NAMALWA (cell line): Measurements from ENCODE around the gene CACNA2D3.

Experiments
- DNase-seq: peaks from one replicate; pipeline ENCODE4 v3.0.0-alpha.2; 2015; ENCODE audit warnings: low spot score

Gene CACNA2D3

DNA sequence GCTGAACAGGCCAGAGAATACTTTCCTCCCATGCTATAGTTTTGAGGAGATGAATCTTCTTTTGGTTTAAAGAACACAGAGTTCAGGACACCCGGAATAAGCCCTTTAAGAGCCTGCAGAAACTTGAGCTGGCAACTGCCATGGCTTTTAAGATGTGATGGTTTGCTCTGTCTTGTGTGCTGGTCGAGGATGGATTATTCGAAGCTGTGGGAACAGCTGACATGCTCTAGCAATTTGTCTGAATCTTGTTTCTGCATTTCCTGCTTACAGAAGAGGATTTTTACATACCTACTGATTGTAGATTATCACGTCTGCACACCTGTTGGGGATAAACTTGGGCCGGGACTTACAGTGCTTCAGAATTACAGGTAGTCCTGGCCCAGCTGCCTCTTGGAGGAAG lies 408.6 kb downstream of the CACNA2D3 start:
- DNase-seq = no peak

DNA sequence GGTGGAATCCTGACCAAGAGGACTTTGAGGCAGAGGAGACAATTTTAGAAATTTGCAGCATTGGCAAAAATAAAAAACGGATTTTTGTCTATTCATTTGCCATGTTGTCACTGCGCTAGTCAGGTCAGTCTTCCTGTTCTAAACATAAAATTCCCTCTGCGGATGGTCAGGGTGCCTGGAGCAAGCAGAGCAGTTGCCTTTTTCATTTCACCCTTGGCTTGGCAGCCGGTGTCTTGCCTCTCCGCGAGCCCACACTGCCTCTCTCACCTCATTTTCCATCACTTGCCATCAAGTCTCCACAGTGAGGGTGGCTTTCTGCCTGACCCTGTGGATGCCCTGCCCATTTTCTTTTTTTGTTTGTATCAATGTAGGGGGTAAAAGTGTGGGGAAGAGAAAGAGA lies 409.4 kb downstream of the CACNA2D3 start:
- no peak for DNase-seq

- no peak for DNase-seq
Measured at GRCh38 chr3:54533856-54534255, 411.5 kb downstream of the CACNA2D3 start.

DNA sequence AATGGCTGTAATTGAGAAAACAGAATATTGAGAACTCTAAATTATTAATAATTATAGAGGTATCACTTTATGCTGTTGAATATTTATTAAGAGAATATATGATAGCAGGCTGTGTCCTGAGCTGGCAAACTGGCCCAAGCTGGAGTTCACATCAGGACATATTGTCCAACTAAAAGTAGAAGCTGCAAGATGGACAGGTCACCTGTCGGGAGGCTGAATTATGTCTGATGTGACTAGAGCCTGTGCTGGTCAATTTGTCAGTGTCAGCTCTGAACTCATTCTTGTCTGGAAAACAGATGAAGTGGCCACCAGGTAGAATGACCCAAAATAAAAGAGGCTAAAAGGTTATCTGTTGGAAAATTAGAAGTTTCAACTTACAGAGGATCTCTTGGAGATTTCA lies 413.3 kb downstream of the CACNA2D3 start:
- no peak for DNase-seq

- no peak for DNase-seq
Measured at GRCh38 chr3:54536450-54536849, 414.1 kb downstream of the CACNA2D3 start.

DNA sequence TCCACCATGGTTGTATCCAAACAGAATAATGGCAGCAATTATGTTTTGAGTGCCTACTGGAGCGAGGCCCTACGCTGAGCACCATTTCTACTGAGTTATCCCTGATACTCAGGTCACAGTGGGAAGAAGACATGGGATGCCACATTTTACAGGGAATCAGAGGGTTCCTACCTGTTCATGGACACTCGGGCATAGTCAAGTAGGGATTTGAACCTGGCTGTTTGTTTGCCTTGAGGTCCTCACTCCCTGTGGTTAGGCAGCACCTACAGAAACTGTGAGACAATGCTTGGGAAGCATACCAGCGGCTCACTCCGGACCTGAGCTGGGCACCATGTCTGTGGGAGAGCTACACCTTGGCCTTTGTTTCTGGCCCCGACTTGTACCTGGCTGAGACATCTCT lies 415.2 kb downstream of the CACNA2D3 start:
- DNase-seq = no peak

DNA sequence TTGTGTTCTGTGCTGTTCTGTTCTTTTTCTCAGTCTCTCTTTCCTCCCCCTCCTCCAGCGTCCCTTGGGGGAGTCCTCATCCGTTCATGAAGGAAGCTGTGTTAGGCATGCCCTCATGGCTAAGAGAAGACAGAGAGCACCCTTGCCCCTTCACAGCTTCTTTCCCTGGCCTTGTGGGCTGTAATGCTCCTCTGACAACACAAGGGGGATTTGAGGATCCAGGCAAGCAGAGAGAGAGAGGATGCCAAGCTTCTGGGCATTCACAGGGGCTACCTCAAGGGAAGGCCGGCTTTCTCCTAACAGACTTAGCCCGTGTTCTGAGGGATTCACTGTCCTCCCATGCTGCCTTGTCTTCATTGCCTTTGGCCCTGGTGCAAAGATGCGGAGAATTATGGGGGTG lies 416.0 kb downstream of the CACNA2D3 start:
- DNase-seq = peak; percentile 2

DNA sequence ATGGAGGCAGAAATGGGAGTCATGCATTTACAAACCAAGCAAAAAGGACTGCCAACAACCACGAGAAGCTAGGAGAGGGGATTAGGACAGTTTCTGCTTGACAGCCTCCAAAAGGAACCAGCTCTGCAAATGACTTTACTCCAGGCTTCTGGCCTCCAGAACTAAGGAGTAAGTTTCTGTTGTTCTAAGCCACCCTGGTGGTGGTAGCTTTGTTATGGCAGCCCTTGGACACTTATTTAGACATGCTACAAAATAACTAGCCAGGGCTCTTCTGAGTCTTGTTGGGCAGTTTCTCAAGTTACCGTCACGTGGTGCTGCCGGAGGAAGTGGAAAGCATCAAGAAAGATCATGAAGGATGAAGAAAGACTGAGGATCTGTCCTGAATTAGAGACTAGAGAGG lies 419.0 kb downstream of the CACNA2D3 start:
- no peak for DNase-seq

DNA sequence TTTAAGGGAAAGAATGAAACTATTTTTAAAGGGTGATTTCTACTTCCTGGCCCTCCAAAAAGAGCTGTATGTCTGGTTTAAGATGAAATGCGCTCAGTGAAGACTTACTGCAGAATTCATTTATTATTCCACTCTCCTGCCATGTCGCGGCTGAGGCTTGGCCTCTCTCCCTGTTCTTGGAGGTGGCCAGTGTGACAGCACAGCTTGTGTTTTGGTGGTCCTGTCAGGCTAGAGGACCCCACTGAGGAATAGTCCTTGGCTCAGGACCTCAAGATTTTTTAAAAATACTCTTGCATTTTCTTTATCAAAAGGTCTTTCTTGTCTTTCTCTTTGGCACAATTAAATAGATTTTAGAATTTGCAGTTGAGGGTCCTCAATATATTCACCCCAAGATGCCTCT lies 421.1 kb downstream of the CACNA2D3 start:
- DNase-seq = no peak

DNA sequence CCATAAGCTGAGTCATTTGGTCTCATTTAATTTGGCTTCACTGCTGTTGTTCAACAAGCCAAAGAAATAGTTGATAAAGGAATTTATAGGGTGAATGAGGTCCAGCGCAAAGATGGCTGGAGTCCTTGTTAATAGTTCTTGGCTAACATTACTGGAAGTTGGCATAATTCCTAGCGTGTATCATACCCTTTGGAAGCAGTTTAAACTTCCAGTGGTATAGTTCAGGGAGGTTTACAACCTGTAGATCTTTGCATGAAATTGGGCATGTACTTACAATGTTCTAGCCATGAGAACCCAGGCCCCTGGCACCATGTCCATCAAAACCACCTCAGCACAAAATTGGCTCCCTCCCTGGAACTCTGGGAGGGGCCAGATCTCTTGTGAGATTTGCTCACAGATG lies 424.7 kb downstream of the CACNA2D3 start:
- no peak for DNase-seq

- DNase-seq = no peak
Measured at GRCh38 chr3:54547846-54548245, 425.5 kb downstream of the CACNA2D3 start.

- no peak for DNase-seq
Measured at GRCh38 chr3:54549607-54550220, 427.4 kb downstream of the CACNA2D3 start.

DNA sequence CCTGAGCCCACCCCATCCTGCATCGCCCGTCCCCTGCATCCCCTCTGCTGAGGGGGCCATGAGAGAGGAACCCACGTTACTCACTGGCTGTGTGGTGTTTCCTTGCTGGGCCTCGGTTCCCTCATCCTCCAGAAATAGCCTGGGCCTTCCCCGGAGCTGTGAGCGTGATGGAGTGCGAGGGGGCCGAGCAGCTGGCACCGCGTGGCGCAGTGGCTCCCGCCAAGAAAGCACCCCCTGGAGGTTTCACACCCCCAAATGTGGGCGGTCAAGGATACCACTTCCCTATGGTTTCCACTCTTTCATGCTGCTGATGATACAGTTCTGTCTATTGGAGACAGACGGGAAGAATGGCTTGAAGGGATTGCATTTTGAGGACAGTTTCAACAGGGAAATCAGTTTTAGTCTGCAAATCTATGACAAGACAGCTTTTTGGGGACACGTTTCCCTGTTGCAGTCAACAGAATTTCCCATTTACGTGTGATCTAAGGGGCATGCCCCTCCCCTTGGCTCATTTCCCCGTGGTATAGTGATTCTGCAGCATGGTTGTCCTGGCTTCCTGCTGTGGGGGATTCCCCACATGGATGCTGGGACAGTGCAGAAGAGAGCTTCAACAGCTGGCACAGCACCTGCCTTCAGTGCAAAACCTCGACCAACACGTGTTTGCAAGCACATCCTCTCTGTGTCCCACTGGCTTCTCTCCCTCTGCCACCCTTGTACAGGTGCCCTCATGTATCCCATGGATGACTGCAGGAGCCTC lies 428.0 kb downstream of the CACNA2D3 start:
- no peak for DNase-seq

- no peak for DNase-seq
Measured at GRCh38 chr3:54556630-54557029, 434.3 kb downstream of the CACNA2D3 start.

DNA sequence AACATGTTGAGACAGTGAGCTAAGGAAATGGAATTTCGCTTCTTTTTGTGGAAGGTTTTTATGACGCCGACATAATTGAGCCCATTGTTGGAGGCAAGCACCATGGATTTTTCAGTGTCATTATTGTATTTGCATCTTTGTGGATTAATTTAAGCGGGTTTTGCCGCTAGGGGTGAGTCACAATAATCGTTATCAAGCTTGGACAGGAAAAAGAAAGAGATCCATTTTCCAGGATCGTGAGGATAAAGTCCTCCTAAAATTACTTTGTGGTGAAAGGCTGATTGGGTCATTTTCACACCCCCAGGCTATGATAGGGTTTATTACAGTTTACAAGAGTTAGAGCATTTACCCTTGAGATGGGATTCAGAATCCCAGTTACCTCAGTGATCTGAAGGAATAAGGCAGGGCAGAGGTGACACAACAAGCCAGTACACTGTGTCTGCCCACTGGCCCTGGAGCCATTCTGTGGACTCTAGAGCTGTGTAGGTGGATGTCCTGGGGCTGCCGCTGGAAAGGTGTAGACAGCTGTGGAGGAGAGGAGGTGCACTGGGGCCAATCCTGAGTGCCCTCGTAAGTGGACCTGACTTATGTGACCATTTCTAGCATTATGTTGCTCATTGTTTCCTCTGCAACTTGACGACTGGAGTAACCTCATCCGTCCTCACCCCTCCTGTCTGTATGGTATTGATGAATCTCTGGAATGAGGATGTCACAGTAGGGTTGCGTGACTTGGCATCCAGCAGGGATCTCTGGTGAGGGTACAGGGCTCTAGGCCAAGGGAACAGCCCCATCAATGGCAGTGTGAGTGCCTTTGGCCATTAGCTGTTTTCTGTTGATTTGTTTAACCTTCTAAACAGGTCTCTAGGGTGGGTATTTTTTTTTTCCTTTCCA lies 435.4 kb downstream of the CACNA2D3 start:
- DNase-seq = no peak

GRCh38 chr3:54563501-54564200 lies 441.3 kb downstream of the CACNA2D3 start:
- no peak for DNase-seq

GRCh38 chr3:54564374-54564925 lies 442.1 kb downstream of the CACNA2D3 start:
- no peak for DNase-seq

- no peak for DNase-seq
Measured at GRCh38 chr3:54565956-54566355, 443.6 kb downstream of the CACNA2D3 start.

DNA sequence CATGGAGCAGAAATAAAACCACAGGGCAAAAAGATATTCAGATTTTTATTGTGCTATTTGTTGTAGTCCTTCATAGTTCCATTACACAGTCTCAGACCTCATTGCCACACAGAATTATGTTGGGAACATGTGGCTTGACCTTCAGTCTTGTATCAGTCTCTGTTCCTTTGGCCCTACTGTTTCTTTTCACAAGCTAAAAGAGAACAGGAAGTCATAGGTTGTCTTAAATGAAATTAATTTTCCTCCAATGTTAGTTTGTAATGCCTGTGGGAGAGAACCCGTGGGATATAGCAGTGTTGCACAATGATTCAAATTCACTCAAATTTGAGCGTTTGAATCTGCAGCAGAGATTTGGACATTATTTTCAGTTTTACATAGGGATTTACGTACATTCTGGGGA lies 445.6 kb downstream of the CACNA2D3 start:
- DNase-seq = no peak

- DNase-seq = no peak
Measured at GRCh38 chr3:54570008-54570407, 447.7 kb downstream of the CACNA2D3 start.

DNA sequence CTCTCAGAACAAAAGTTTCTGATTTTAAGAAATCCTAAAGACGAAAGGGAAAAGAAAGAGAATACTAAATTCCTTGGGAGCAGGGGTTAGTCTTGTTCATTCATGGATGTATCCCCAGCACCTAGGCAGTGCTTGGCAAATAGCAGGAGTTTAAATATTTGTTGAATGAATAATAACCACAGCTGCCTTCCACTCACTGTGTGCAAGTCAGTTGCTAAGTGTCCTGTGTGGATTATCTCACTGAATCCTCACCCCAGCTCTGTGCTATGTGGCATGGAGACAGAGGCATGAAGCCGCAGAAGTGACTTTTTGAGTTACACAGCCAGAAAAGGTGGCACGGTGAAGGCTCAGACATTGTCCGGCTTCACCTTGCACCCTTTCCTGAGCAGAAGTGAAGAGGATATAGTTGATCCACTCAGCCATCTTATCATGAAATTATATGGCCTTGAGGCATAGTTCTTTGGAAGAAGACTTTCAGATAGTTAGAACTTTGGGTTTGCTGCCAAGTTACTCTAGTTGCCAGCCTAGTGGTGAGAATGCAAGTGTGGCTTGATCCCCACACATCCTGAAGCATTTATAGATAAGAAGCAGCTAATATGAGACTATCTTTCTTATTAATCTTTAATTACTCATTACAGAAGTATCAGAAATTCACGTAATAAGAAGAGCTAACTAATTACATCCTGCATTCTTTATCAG lies 450.0 kb downstream of the CACNA2D3 start:
- DNase-seq = no peak
